ENCODE measurements around the gene SNRPF. TPM values are rescaled to one million over a fixed set of nuclear protein-coding genes. Genes with fewer than 3 reads are reported as not detected.
"Not testable (repeated sequence)": the region's sequence is repeated elsewhere in the genome, so short reads cannot be mapped to it uniquely, and the experiment has no call there.

Gene SNRPF
- total RNA-seq, result 10 to 100 TPM; 19.0 to 40.4 (median 21.7) TPM
- 10 to 100 TPM; 24.6 to 71.1 TPM for polyA plus RNA-seq
- total RNA-seq, result 16.6 reads per million, percentile 46 among the genes with 10 or more reads in this experiment

DNA sequence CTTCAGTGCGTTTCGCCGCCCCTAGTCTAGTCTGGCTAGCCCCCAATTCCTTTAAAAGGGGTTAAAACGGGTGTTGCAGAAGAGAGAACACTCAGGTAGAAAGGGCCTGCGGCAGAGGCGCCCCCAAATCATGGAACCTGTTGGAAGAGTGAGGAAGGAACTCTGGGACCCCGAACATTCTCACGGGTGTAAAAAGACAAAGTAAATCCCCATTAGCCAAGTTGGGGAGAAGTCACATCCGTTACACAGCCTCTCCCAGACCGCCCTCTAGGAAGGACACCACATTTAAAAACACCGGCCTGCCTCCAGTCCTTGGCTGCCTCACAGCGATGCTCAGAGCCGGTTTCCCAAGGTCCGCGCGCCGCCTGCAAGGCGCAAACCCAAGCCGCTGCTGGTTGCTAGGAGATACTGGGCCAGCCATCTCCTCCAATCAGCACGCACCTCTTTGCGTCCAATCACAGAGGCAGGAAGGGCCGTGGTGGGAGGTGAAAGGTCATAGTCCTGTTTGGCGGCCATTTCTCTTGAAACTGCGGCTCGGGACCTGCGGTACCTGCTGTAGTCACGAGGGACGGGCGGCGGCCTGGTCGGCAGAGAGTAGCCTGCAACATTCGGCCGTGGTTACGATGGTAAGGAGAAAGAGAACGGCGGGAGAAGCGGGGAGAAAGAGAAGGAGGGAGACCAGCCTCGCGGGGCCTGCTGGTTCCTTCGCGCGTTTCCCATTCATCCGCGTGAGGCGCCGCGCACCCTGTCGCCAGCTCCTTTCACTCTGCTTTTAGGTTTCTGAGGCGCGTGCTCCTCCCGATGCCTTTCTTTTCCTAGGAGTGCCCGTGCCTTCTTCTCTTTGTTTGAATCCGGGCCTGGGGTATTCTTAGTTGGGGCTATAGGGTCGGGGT is at the start of gene SNRPF:
SNRPF (plus strand) TSS at position 502 of the 893 bp plus-strand sequence; CDS start at position 624, 122 bp downstream.
- ChIA-PET POLR2A (interaction anchor here (0.6 to 1.0 kb wide), 4 partner anchors 8 to 385 kb away, joined by 3 to 4 read pairs (median 3); partner anchors contain the start of gene METAP2), CTCF (interaction anchor here (0.5 kb wide), 1 partner anchor 785 kb away, joined by 6 read pairs; the partner anchor contains the start of gene NR2C1)
- peaks cover 3 to 11% (median 7%) of the 10 kb centered on the region in 5 donors for H3K27me3 Mint-ChIP-seq
- H3K27ac Mint-ChIP-seq, result no peak within 1 kb of the TSS
- Histone ChIP-seq H3K27me3 (ENCODE audit: control insufficient read depth in 2 of 2, insufficient read depth in 2 of 2, low read length in 2 of 2) (no peaks in the 10 kb centered on the region), H3K9me3 (ENCODE audit: control insufficient read depth in 2 of 3, low read length in 3 of 3) (no peaks in the 10 kb centered on the region), H3K27ac (ENCODE audit: low read depth, low read length) (peak within 1 kb of the TSS; percentile 86), H3K4me1 (ENCODE audit: control insufficient read depth in 2 of 2, insufficient read depth in 2 of 2, low read length in 2 of 2) (peaks cover 11 to 12% of the 10 kb centered on the region in 2 donors), H3K36me3 (ENCODE audit: control insufficient read depth in 2 of 3, insufficient read depth in 3 of 3, low read length in 3 of 3) (peaks cover 0 to 23% (median 4%) of the 10 kb centered on the region in 3 experiments), H3K4me3 (ENCODE audit: low read length) (peak within 1 kb of the TSS; percentile 82)
- no peak within 1 kb of the TSS for H3K4me3 Mint-ChIP-seq
- DNase-seq (peak; percentile 88 to 96 (median 92)), ATAC-seq (peak; percentile 98)
- H3K9me3 Mint-ChIP-seq, result peaks cover 0 to 2% (median 0%) of the 10 kb centered on the region in 11 donors
- peaks cover 13 to 27% (median 16%) of the 10 kb centered on the region in 7 donors for H3K4me1 Mint-ChIP-seq
- intact Hi-C loops (cut with micrococcal nuclease), result loop anchor here (1.0 to 10.0 kb wide), 18 partner anchors 60 to 1401 kb away; partner anchors contain the start of genes CCDC38 (in 2 of the 2), FGD6 (in 2 of the 2), LTA4H (in 2 of the 2) and METAP2 (in 2 of the 2)
- peaks cover 5 to 26% (median 22%) of the 10 kb centered on the region in 5 donors for H3K36me3 Mint-ChIP-seq

DNA sequence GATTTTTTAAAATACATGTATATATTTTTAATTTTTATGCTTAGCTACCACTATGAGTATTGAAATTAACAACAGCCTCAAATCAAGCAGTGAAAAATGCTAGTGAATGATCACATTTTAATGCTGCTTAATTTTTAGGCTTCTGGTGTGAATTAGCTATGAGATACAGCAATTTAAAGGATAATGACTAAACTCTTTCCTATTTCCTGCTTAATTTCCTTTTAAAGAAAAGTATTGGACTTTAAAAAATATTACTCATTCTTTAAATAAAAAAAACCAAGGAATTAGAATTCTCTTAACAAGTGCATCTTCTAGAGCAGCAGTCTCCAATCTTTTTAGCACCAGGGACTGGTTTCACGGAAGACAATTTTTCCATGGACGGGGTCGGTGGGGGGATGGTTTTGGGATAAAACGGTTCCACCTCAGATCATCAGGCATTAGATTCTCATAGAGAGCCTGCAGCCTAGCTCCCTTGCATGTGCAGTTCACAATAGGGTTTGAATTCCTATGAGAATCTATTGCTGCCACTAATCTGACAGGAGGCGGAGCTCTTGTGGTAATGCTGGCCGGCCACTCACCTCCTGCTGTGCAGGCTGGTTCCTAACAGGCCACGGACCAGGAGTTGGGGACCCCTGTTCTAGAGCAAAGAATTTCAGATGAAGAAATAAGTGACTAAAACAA is 49.6 kb upstream of the SNRPF start:
- DNase-seq (no peak), ATAC-seq (no peak)
- Histone ChIP-seq H3K4me1 (ENCODE audit: control insufficient read depth in 2 of 2, insufficient read depth in 2 of 2, low read length in 2 of 2) (no peaks in the 10 kb centered on the region), H3K27me3 (ENCODE audit: control insufficient read depth in 2 of 2, insufficient read depth in 2 of 2, low read length in 2 of 2) (no peaks in the 10 kb centered on the region), H3K9me3 (ENCODE audit: control insufficient read depth in 2 of 3, low read length in 3 of 3) (no peaks in the 10 kb centered on the region), H3K4me3 (ENCODE audit: low read length) (no peak overlapping the region), H3K27ac (ENCODE audit: low read depth, low read length) (no peak overlapping the region), H3K36me3 (ENCODE audit: control insufficient read depth in 2 of 3, insufficient read depth in 3 of 3, low read length in 3 of 3) (no peaks in the 10 kb centered on the region)
- Mint-ChIP-seq H3K4me1 (no peaks in the 10 kb centered on the region), H3K27me3 (peaks cover 22 to 43% (median 31%) of the 10 kb centered on the region in 5 donors), H3K4me3 (no peak overlapping the region), H3K36me3 (no peaks in the 10 kb centered on the region), H3K9me3 (peaks cover 0 to 3% (median 0%) of the 10 kb centered on the region in 11 donors), H3K27ac (no peak overlapping the region)
- intact Hi-C loops (cut with micrococcal nuclease), result no loop called here
- ChIA-PET POLR2A (no interaction called here), CTCF (interaction anchor here (0.7 kb wide), 1 partner anchor 166 kb away, joined by 3 read pairs; no protein-coding TSS in a partner anchor)

DNA sequence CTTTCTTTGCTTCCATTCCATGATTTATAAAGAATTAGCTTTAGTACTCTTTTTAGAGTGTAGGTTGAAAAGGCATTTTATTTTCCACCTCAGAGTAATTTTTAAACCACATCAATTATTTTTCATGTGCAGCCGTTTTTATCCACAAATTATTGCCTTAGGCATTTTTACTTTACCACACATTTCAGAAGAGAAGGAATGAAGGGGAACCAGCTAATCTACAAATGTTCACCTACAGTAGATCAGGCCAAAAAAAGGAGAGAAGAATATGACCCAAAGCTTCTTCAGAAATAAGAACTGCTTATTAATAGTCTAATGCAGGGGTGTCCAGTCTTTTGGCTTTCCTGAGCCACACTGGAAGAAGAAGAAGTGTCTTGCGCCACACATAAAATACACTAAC is 48.3 kb upstream of the SNRPF start:
- H3K4me3 ChIP-seq (ENCODE audit: low read length), result no peak overlapping the region
- POLR2A ChIA-PET, result no interaction called here
- no peaks in the 10 kb centered on the region for H3K4me1 Mint-ChIP-seq
- CTCF ChIA-PET, result interaction anchor here (0.7 kb wide), 1 partner anchor 428 kb away, joined by 5 read pairs; no protein-coding TSS in a partner anchor
- H3K4me3 Mint-ChIP-seq, result no peak overlapping the region
- no peak for ATAC-seq
- H3K27me3 Mint-ChIP-seq, result peaks cover 15 to 38% (median 24%) of the 10 kb centered on the region in 5 donors
- no peaks in the 10 kb centered on the region for H3K36me3 Mint-ChIP-seq
- H3K4me1 ChIP-seq (ENCODE audit: control insufficient read depth in 2 of 2, insufficient read depth in 2 of 2, low read length in 2 of 2), result no peaks in the 10 kb centered on the region
- H3K9me3 ChIP-seq (ENCODE audit: control insufficient read depth in 2 of 3, low read length in 3 of 3), result no peaks in the 10 kb centered on the region
- H3K36me3 ChIP-seq (ENCODE audit: control insufficient read depth in 2 of 3, insufficient read depth in 3 of 3, low read length in 3 of 3), result no peaks in the 10 kb centered on the region
- H3K9me3 Mint-ChIP-seq, result peaks cover 0 to 3% (median 0%) of the 10 kb centered on the region in 11 donors
- intact Hi-C loops (cut with micrococcal nuclease), result loop anchor here in 1 of 2 donors (10.0 kb wide), 1 partner anchor 186 kb away; no protein-coding TSS in a partner anchor
- no peak for DNase-seq
- H3K27me3 ChIP-seq (ENCODE audit: control insufficient read depth in 2 of 2, insufficient read depth in 2 of 2, low read length in 2 of 2), result no peaks in the 10 kb centered on the region
- H3K27ac ChIP-seq (ENCODE audit: low read depth, low read length), result no peak overlapping the region
- no peak overlapping the region for H3K27ac Mint-ChIP-seq

DNA sequence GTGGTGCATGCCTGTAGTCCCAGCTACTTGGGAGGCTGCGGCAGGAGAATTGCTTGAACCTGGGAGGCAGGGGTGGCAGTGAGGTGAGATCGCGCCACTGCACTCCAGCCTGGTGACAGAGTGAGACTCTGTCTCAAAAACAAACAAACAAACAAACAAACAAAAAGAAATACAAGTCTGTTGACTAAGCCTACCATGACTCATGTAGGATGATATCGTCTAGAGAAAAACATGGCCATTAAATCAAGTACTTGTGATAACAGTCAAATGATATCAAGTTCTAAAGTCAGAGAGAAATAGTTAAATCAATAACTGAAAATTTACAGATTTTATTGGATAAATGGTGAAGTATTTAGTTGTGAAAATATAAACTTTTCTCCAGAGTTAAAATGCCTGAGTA is 46.6 kb upstream of the SNRPF start:
- H3K4me3 Mint-ChIP-seq; H3K27me3 ChIP-seq (ENCODE audit: control insufficient read depth in 2 of 2, insufficient read depth in 2 of 2, low read length in 2 of 2); H3K9me3 Mint-ChIP-seq; H3K27ac ChIP-seq (ENCODE audit: low read depth, low read length); H3K4me1 ChIP-seq (ENCODE audit: control insufficient read depth in 2 of 2, insufficient read depth in 2 of 2, low read length in 2 of 2); CTCF ChIA-PET; H3K36me3 ChIP-seq (ENCODE audit: control insufficient read depth in 2 of 3, insufficient read depth in 3 of 3, low read length in 3 of 3); H3K27ac Mint-ChIP-seq; H3K9me3 ChIP-seq (ENCODE audit: control insufficient read depth in 2 of 3, low read length in 3 of 3); ATAC-seq; H3K4me1 Mint-ChIP-seq; POLR2A ChIA-PET; H3K36me3 Mint-ChIP-seq; DNase-seq; H3K4me3 ChIP-seq (ENCODE audit: low read length): not testable (repeated sequence)
- H3K27me3 Mint-ChIP-seq, result peaks cover 15 to 33% (median 18%) of the 10 kb centered on the region in 5 donors
- intact Hi-C loops (cut with micrococcal nuclease), result loop anchor here in 1 of 2 donors (10.0 kb wide), 1 partner anchor 187 kb away; no protein-coding TSS in a partner anchor

DNA sequence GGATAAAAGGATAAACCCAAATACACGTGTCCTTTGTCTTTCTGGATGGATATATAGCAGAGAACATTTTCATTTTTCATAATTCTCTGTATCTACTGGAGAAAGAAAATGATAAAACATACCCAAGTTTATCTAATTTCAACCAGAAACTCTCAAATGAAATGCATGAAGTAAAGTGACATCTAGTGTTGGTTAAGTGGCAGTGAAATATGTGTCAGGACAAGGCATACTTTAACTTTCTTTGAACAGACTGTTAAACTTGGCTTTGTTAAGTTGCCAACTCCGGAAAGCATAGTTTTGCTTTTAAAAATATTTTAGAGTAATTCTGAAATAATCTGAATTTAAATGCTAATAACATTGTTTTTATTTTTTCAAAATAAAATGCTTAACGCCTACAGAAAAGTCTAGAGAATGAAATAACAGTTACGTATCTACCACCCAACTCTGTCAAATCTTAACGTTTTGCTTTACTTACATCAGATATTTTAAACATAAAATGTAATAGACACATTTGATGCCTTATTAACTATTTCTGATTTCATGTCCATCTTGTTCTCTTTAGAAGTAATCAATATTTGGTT is 43.0 kb upstream of the SNRPF start:
- Histone ChIP-seq H3K36me3 (ENCODE audit: control insufficient read depth in 2 of 3, insufficient read depth in 3 of 3, low read length in 3 of 3) (no peaks in the 10 kb centered on the region), H3K4me1 (ENCODE audit: control insufficient read depth in 2 of 2, insufficient read depth in 2 of 2, low read length in 2 of 2) (no peaks in the 10 kb centered on the region), H3K27me3 (ENCODE audit: control insufficient read depth in 2 of 2, insufficient read depth in 2 of 2, low read length in 2 of 2) (no peaks in the 10 kb centered on the region), H3K9me3 (ENCODE audit: control insufficient read depth in 2 of 3, low read length in 3 of 3) (no peaks in the 10 kb centered on the region), H3K4me3 (ENCODE audit: low read length) (no peak overlapping the region), H3K27ac (ENCODE audit: low read depth, low read length) (no peak overlapping the region)
- Mint-ChIP-seq H3K4me3 (no peak overlapping the region), H3K27ac (no peak overlapping the region), H3K4me1 (no peaks in the 10 kb centered on the region), H3K9me3 (no peaks in the 10 kb centered on the region), H3K36me3 (no peaks in the 10 kb centered on the region), H3K27me3 (peaks cover 16 to 29% (median 23%) of the 10 kb centered on the region in 5 donors)
- CTCF ChIA-PET, result interaction anchor here (1.1 kb wide), 1 partner anchor 10 kb away, joined by 3 read pairs; no protein-coding TSS in a partner anchor
- DNase-seq (peak in 1 of 9 donors; percentile 10), ATAC-seq (no peak)
- intact Hi-C loops (cut with micrococcal nuclease), result loop anchor here in 1 of 2 donors (5.0 to 10.0 kb wide), 2 partner anchors 191 to 698 kb away; no protein-coding TSS in a partner anchor
- POLR2A ChIA-PET, result no interaction called here

GRCh38 chr12:95820096-95820703 is 38.6 kb upstream of the SNRPF start:
- H3K27me3 Mint-ChIP-seq, result peaks cover 11 to 30% (median 23%) of the 10 kb centered on the region in 5 donors
- Histone ChIP-seq H3K9me3 (ENCODE audit: control insufficient read depth in 2 of 3, low read length in 3 of 3) (no peaks in the 10 kb centered on the region), H3K4me1 (ENCODE audit: control insufficient read depth in 2 of 2, insufficient read depth in 2 of 2, low read length in 2 of 2) (no peaks in the 10 kb centered on the region), H3K4me3 (ENCODE audit: low read length) (no peak overlapping the region), H3K27ac (ENCODE audit: low read depth, low read length) (no peak overlapping the region), H3K36me3 (ENCODE audit: control insufficient read depth in 2 of 3, insufficient read depth in 3 of 3, low read length in 3 of 3) (no peaks in the 10 kb centered on the region), H3K27me3 (ENCODE audit: control insufficient read depth in 2 of 2, insufficient read depth in 2 of 2, low read length in 2 of 2) (no peaks in the 10 kb centered on the region)
- H3K36me3 Mint-ChIP-seq, result no peaks in the 10 kb centered on the region
- H3K9me3 Mint-ChIP-seq, result no peaks in the 10 kb centered on the region
- ChIA-PET POLR2A (no interaction called here), CTCF (no interaction called here)
- intact Hi-C loops (cut with micrococcal nuclease), result loop anchor here in 1 of 2 donors (2.0 kb wide), 1 partner anchor 179 kb away; no protein-coding TSS in a partner anchor
- H3K4me1 Mint-ChIP-seq, result no peaks in the 10 kb centered on the region
- ATAC-seq (no peak), DNase-seq (no peak)
- H3K4me3 Mint-ChIP-seq, result no peak overlapping the region
- H3K27ac Mint-ChIP-seq, result no peak overlapping the region
